K562 (cell line): ENCODE results near the gene EPN2.
"Not testable (repeated sequence)": the region's sequence is repeated elsewhere in the genome, so short reads cannot be mapped to it uniquely, and the experiment has no call there.

ENCODE experiments used
- AFF4 ChIP-seq: sonication (generic); formaldehyde crosslinking; IDR thresholded peaks from 2 replicates; pipeline ENCODE4 v1.8.0; 2023; ENCODE audit warnings: mild to moderate bottlenecking, missing genetic modification reagents
- CTCF ChIP-seq, 3 experiments: IDR thresholded peaks in 2 of 3; conservative IDR thresholded peaks in 1 of 3; 2 replicates each; pipeline ENCODE4 v1.5.1; 2011 to 2012; ENCODE audit warnings: low read length in 3 of 3, mild to moderate bottlenecking in 3 of 3, control low read depth in 2 of 3, improper control_type of control experiment in 1 of 3, inconsistent platforms in 1 of 3, low read depth in 1 of 3, mixed read lengths in 1 of 3, moderate library complexity in 1 of 3; ENCODE audit not compliant: insufficient read depth in 2 of 3
- ETS1 ChIP-seq: conservative IDR thresholded peaks from 2 replicates; pipeline ENCODE4 v1.6.1; 2011; ENCODE audit warnings: low read depth, mild to moderate bottlenecking, low read length; ENCODE audit not compliant: control insufficient read depth
- EZH2 ChIP-seq: IDR thresholded peaks from 2 replicates; pipeline ENCODE4 v1.6.1; 2012; ENCODE audit warnings: low read depth, mild to moderate bottlenecking, inconsistent platforms, low read length, borderline replicate concordance
- FOXJ3 ChIP-seq: sonication (generic); formaldehyde crosslinking; IDR thresholded peaks from 2 replicates; pipeline ENCODE4 v1.4.0; 2020; ENCODE audit warnings: mild to moderate bottlenecking, missing genetic modification reagents
- NR1H2 ChIP-seq: sonication (generic); formaldehyde crosslinking; IDR thresholded peaks from 2 replicates; pipeline ENCODE4 v1.4.0; 2020; ENCODE audit warnings: mild to moderate bottlenecking, missing genetic modification reagents
- RB1 ChIP-seq: fragments of 450-650 bp; IDR thresholded peaks from 2 replicates; pipeline ENCODE4 v1.6.1; 2017; ENCODE audit warnings: low read depth, mild to moderate bottlenecking
- REST ChIP-seq, 2 experiments: fragments of 450-650 bp; formaldehyde crosslinking in 1 of 2; IDR thresholded peaks; 2 replicates each; pipeline versions ENCODE4 v1.4.0 to v1.6.1; 2014 to 2020; ENCODE audit warnings: mild to moderate bottlenecking in 2 of 2, borderline replicate concordance in 1 of 2, low read depth in 1 of 2
- RFX5 ChIP-seq: IDR thresholded peaks from 2 replicates; pipeline ENCODE4 v1.6.1; 2011; ENCODE audit warnings: low read depth, mild to moderate bottlenecking, improper control_type of control experiment, low read length
- XRCC5 ChIP-seq: fragments of 200-400 bp; formaldehyde crosslinking; IDR thresholded peaks from 2 replicates; pipeline ENCODE4 v1.6.1; 2017; ENCODE audit warnings: low read depth, mild to moderate bottlenecking, low read length
- ZBTB7A ChIP-seq: IDR thresholded peaks from 2 replicates; pipeline ENCODE4 v1.6.1; 2011; ENCODE audit warnings: low read depth, mild to moderate bottlenecking, low read length, moderate library complexity, borderline replicate concordance; ENCODE audit not compliant: control insufficient read depth
- ZNF133 ChIP-seq: fragments of 250-450 bp; sonication (Bioruptor Pico); IDR thresholded peaks from 2 replicates; pipeline ENCODE4 v1.4.0; 2020; ENCODE audit warnings: mild to moderate bottlenecking
- ZNF511 ChIP-seq: sonication (generic); formaldehyde crosslinking; IDR thresholded peaks from 2 replicates; pipeline ENCODE4 v1.8.0; 2022; ENCODE audit warnings: mild to moderate bottlenecking, missing genetic modification reagents
- ZNF764 ChIP-seq: fragments of 250-450 bp; sonication (Bioruptor Pico); IDR thresholded peaks from 2 replicates; pipeline ENCODE4 v1.4.0; 2020; ENCODE audit warnings: low read depth, mild to moderate bottlenecking, moderate library complexity

- TF ChIP-seq NR1H2 (CRISPR knock-in tag); ETS1; RFX5; XRCC5; CTCF (IDR thresholded peaks at IDR 0.05 in 2 of 3, conservative IDR thresholded peaks at IDR 0.05 in 1 of 3; ENCODE audit: insufficient read depth in 2 of 3, low read depth in 1 of 3, low read length in 3 of 3); ZBTB7A; AFF4 (CRISPR knock-in tag); EZH2; ZNF764; RB1; REST (IDR thresholded peaks at IDR 0.05; ENCODE audit: borderline replicate concordance); REST (CRISPR knock-in tag; IDR thresholded peaks at IDR 0.05; ENCODE audit: low read depth); ZNF133; FOXJ3; ZNF511 (CRISPR knock-in tag): not testable (repeated sequence)
Observed at GRCh38 chr17:19278284-19278683, 41.1 kb downstream of the EPN2 start.
